Duodenal mucosa (tissue), 2 donors: ENCODE data around the gene ZNF630.
"Not testable (repeated sequence)": the region's sequence is repeated elsewhere in the genome, so short reads cannot be mapped to it uniquely, and the experiment has no call there.

Source experiments
- H3K27ac ChIP-seq: one replicate; pipeline ENCODE4 v1.7.0; 2013; ENCODE audit warnings: low read depth, low read length
- H3K27me3 ChIP-seq, 2 donors: one replicate each; pipeline ENCODE4 v1.7.0; 2013; ENCODE audit warnings: low read length in 2 of 2, control low read depth in 1 of 2; ENCODE audit not compliant: insufficient read depth in 2 of 2, control insufficient read depth in 1 of 2
- H3K36me3 ChIP-seq, 2 donors: one replicate each; pipeline ENCODE4 v1.7.0; 2013; ENCODE audit warnings: low read length in 2 of 2, control low read depth in 1 of 2; ENCODE audit not compliant: insufficient read depth in 2 of 2, control insufficient read depth in 1 of 2
- H3K4me1 ChIP-seq, 2 donors: one replicate each; pipeline ENCODE4 v1.7.0; 2013; ENCODE audit warnings: low read length in 2 of 2, control low read depth in 1 of 2; ENCODE audit not compliant: insufficient read depth in 2 of 2, control insufficient read depth in 1 of 2
- H3K4me3 ChIP-seq, 2 donors: one replicate each; pipeline ENCODE4 v1.7.0; 2013; ENCODE audit warnings: low read length in 2 of 2, low read depth in 1 of 2
- H3K9ac ChIP-seq, 2 donors: one replicate each; pipeline ENCODE4 v1.7.0; 2013; ENCODE audit warnings: low read length in 2 of 2, low read depth in 1 of 2
- H3K9me3 ChIP-seq, 2 donors: one replicate each; pipeline ENCODE4 v1.7.0; 2013; ENCODE audit warnings: low read length in 2 of 2, control low read depth in 1 of 2; ENCODE audit not compliant: control insufficient read depth in 1 of 2

The ZNF630 gene

GRCh38 chrX:48016583-48017310, 54.7 kb downstream of the ZNF630 start:
- H3K36me3 ChIP-seq, H3K27ac ChIP-seq, H3K4me1 ChIP-seq, H3K4me3 ChIP-seq, H3K27me3 ChIP-seq, H3K9ac ChIP-seq, H3K9me3 ChIP-seq: not testable (repeated sequence)

DNA sequence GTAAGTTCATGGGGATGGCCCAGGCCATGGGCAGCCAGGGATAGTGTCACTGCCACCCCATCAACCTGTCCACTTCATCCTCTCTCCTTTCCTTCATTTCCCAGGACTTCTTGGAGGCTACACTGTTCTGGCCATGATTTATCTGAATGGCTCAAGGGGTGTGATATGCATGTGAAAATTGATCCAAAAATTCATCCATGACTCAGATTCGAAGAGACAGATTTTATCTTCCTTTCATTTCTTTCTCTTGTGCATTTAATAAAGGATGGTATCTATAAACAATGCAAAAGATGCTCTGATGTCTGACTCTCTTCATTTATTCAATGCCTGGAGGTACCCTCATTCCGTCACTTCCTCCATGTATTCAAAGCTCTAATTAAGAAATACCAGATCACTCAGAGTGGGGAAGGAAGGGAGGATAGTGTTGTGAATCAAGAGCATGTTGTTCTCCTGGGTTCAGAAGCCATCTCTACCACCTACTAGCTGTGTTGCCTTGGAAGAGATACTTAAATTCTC, 61.9 kb downstream of the ZNF630 start:
- H3K36me3 ChIP-seq, H3K27ac ChIP-seq, H3K9me3 ChIP-seq, H3K9ac ChIP-seq, H3K27me3 ChIP-seq, H3K4me1 ChIP-seq, H3K4me3 ChIP-seq: not testable (repeated sequence)
